CD4-positive, alpha-beta T cell (primary cell): ENCODE measurements around the gene PLAAT3. TPM values are rescaled to one million over a fixed set of nuclear protein-coding genes. Genes with fewer than 3 reads are reported as not detected.
A peak's percentile ranks its signal among the peaks of the same experiment; 100 is the strongest.

Source experiments
- ATAC-seq: fragments of 200-7000 bp; cut with Tn5 transposase; one replicate; pipeline ENCODE4 v1.10.0; 2022; ENCODE audit warnings: mild to moderate bottlenecking; ENCODE audit not compliant: poor library complexity
- CTCF ChIA-PET: fragments of 350-600 bp; sonication (Branson Sonifier 250); formaldehyde crosslinking; loops from one replicate; lab custom pipeline; 2021; ENCODE audit warnings: antibody characterized with exemption, inconsistent platforms; lab: Charles Lee
- POLR2A ChIA-PET: fragments of 350-600 bp; sonication (Branson Sonifier 250); formaldehyde crosslinking; loops from one replicate; lab custom pipeline; 2021; ENCODE audit warnings: antibody characterized with exemption, inconsistent platforms; lab: Charles Lee
- DNase-seq, 14 experiments: peaks; one replicate each; pipeline ENCODE4 v3.0.0-alpha.2; 2013 to 2020; ENCODE audit warnings: mixed read lengths in 2 of 14
- H3K27ac ChIP-seq, 2 donors: one replicate each; pipeline versions ENCODE4 v1.5.1 to v1.7.0; 2013; ENCODE audit warnings: low read length in 2 of 2, low read depth in 1 of 2, mild to moderate bottlenecking in 1 of 2
- H3K27me3 ChIP-seq, 2 experiments: 1 replicate in 1 of 2; 2 replicates in 1 of 2; pipeline versions ENCODE4 v1.6.1 to v1.7.0; 2013; ENCODE audit warnings: low read length in 2 of 2, control low read depth in 1 of 2, mild to moderate bottlenecking in 1 of 2, moderate library complexity in 1 of 2; ENCODE audit not compliant: insufficient read depth in 2 of 2, control insufficient read depth in 1 of 2
- H3K36me3 ChIP-seq: one replicate; pipeline ENCODE4 v1.6.1; 2013; ENCODE audit warnings: low read length, control low read depth; ENCODE audit not compliant: insufficient read depth
- H3K4me1 ChIP-seq: one replicate; pipeline ENCODE4 v1.6.1; 2013; ENCODE audit warnings: low read length, control low read depth; ENCODE audit not compliant: insufficient read depth
- H3K4me3 ChIP-seq: one replicate; pipeline ENCODE4 v1.5.1; 2013; ENCODE audit warnings: mild to moderate bottlenecking, low read length, moderate library complexity
- H3K9me3 ChIP-seq, 2 experiments: 1 replicate in 1 of 2; 2 replicates in 1 of 2; pipeline versions ENCODE4 v1.6.1 to v1.7.0; 2013; ENCODE audit warnings: low read length in 2 of 2, mild to moderate bottlenecking in 2 of 2, control low read depth in 1 of 2, moderate library complexity in 1 of 2; ENCODE audit not compliant: control insufficient read depth in 1 of 2, insufficient read depth in 1 of 2
- H3K27ac Mint-ChIP-seq: one replicate; pipeline ENCODE4 v1.8.0; 2020; ENCODE audit warnings: mixed read lengths
- H3K27me3 Mint-ChIP-seq: one replicate; pipeline ENCODE4 v1.8.0; 2021; ENCODE audit warnings: mixed read lengths
- H3K36me3 Mint-ChIP-seq: one replicate; pipeline ENCODE4 v1.8.0; 2021; ENCODE audit warnings: low read depth, mixed read lengths
- H3K4me1 Mint-ChIP-seq: one replicate; pipeline ENCODE4 v1.8.0; 2021; ENCODE audit warnings: low read depth, mixed read lengths
- H3K4me3 Mint-ChIP-seq: one replicate; pipeline ENCODE4 v1.8.0; 2020; ENCODE audit warnings: mild to moderate bottlenecking, mixed read lengths
- H3K9me3 Mint-ChIP-seq: one replicate; pipeline ENCODE4 v1.8.0; 2020; ENCODE audit warnings: mixed read lengths
- intact Hi-C, 2 experiments: fragments of 100-400 bp; cut with DNase I in 1 of 2; cut with micrococcal nuclease in 1 of 2; formaldehyde crosslinking; loops; one replicate each; pipeline versions ENCODE4 v1.15.1 to v1.9.0; 2023 to 2025; cut with DNase I, micrococcal nuclease
- total RNA-seq, 174 experiments: library from RNA in 2 of 174; stranded (reverse) in 2 of 174; gene quantifications; one replicate each; pipeline ENCODE4 v1.2.3 and lab custom pipeline; 2021 to 2026
- TF ChIP-seq, protein P1 (sequence below): fragments of 200-600 bp; IDR thresholded peaks from one replicate; pipeline ENCODE4 v1.8.0; 2022; ENCODE audit warnings: antibody characterized with exemption, mild to moderate bottlenecking

Gene PLAAT3
- total RNA-seq, 2 experiments from 2014 or later: 2.4 to 3.6 TPM

- H3K27me3 ChIP-seq: no peaks in the 10 kb centered on the region
- Mint-ChIP-seq H3K36me3 (peaks cover 37% of the 10 kb centered on the region), H3K4me3 (peak overlapping the region; percentile 56), H3K4me1 (peaks cover 42% of the 10 kb centered on the region), H3K27ac (peak overlapping the region; percentile 75), H3K27me3 (no peaks in the 10 kb centered on the region), H3K9me3 (no peaks in the 10 kb centered on the region)
- no peaks in the 10 kb centered on the region for H3K9me3 ChIP-seq
- POLR2A ChIA-PET: interaction anchor here (1.4 to 6.5 kb wide), 3 partner anchors 12 to 25 kb away, joined by 4 to 86 read pairs (median 7); partner anchors contain the start of gene PLAAT4
- CTCF ChIA-PET: no interaction called here
- intact Hi-C loops: loop anchor here in 1 of 2 experiments (5.0 kb wide), 1 partner anchor 83 kb away; no protein-coding TSS in a partner anchor
- TF ChIP-seq, protein P1, sequence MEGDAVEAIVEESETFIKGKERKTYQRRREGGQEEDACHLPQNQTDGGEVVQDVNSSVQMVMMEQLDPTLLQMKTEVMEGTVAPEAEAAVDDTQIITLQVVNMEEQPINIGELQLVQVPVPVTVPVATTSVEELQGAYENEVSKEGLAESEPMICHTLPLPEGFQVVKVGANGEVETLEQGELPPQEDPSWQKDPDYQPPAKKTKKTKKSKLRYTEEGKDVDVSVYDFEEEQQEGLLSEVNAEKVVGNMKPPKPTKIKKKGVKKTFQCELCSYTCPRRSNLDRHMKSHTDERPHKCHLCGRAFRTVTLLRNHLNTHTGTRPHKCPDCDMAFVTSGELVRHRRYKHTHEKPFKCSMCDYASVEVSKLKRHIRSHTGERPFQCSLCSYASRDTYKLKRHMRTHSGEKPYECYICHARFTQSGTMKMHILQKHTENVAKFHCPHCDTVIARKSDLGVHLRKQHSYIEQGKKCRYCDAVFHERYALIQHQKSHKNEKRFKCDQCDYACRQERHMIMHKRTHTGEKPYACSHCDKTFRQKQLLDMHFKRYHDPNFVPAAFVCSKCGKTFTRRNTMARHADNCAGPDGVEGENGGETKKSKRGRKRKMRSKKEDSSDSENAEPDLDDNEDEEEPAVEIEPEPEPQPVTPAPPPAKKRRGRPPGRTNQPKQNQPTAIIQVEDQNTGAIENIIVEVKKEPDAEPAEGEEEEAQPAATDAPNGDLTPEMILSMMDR: no peak
- ATAC-seq (no peak), DNase-seq (no peak)
- peaks cover 36% of the 10 kb centered on the region for H3K4me1 ChIP-seq
- H3K36me3 ChIP-seq: peaks cover 33% of the 10 kb centered on the region
- no peak overlapping the region for H3K4me3 ChIP-seq
- no peak overlapping the region for H3K27ac ChIP-seq
Measured at GRCh38 chr11:63549411-63549810, 64.8 kb downstream of the PLAAT3 start.

- Histone ChIP-seq H3K27me3 (no peaks in the 10 kb centered on the region), H3K27ac (no peak overlapping the region), H3K36me3 (peaks cover 42% of the 10 kb centered on the region), H3K4me1 (peaks cover 27% of the 10 kb centered on the region), H3K9me3 (no peaks in the 10 kb centered on the region), H3K4me3 (no peak overlapping the region)
- ChIA-PET POLR2A (interaction anchor here (0.6 to 2.0 kb wide), 2 partner anchors 16 to 30 kb away, joined by 4 to 7 read pairs; no protein-coding TSS in a partner anchor), CTCF (no interaction called here)
- TF ChIP-seq, protein P1: no peak
- Mint-ChIP-seq H3K27me3 (no peaks in the 10 kb centered on the region), H3K4me3 (no peak overlapping the region), H3K9me3 (no peaks in the 10 kb centered on the region), H3K27ac (peak overlapping the region; percentile 54), H3K4me1 (peaks cover 33% of the 10 kb centered on the region), H3K36me3 (peaks cover 49% of the 10 kb centered on the region)
- ATAC-seq (no peak), DNase-seq (no peak)
- intact Hi-C loops: loop anchor here in 1 of 2 experiments (5.0 kb wide), 1 partner anchor 84 kb away; no protein-coding TSS in a partner anchor
Measured at GRCh38 chr11:63548178-63548577, 66.1 kb downstream of the PLAAT3 start.

DNA sequence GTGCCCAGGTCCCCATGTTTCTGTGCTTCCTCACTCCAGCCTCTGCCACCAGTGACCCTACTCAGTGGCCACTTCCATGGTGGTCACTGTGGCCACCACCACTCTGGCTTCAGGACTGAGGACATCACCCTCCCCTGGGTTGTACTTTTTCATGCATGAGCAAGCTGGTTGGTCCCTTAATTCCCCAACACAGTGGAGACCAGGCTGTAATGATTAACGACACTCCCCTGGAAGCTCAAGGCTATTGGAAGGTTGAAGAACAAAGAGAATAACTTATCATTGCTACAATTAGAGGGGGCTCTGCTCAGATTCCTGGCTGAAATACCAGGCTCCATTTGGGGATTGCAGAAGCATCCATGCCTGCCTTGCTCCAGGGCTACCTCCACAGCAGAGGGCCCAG lies 67.2 kb downstream of the PLAAT3 start:
- Mint-ChIP-seq H3K27ac (peak overlapping the region; percentile 47), H3K4me3 (no peak overlapping the region), H3K27me3 (no peaks in the 10 kb centered on the region), H3K36me3 (peaks cover 59% of the 10 kb centered on the region), H3K9me3 (no peaks in the 10 kb centered on the region), H3K4me1 (peaks cover 33% of the 10 kb centered on the region)
- Histone ChIP-seq H3K27me3 (no peaks in the 10 kb centered on the region), H3K9me3 (no peaks in the 10 kb centered on the region), H3K4me3 (no peak overlapping the region), H3K27ac (no peak overlapping the region), H3K36me3 (peaks cover 48% of the 10 kb centered on the region), H3K4me1 (peaks cover 21% of the 10 kb centered on the region)
- TF ChIP-seq, protein P1: no peak
- DNase-seq (no peak), ATAC-seq (no peak)
- intact Hi-C loops: loop anchor here in 1 of 2 experiments (5.0 kb wide), 1 partner anchor 85 kb away; no protein-coding TSS in a partner anchor
- ChIA-PET POLR2A (interaction anchor here (1.2 to 1.6 kb wide), 2 partner anchors 10 to 20 kb away, joined by 3 to 8 read pairs; partner anchors contain the start of gene PLAAT4), CTCF (no interaction called here)
